Thymus (tissue), 11 donors: ENCODE data around the gene PPM1L. TPM values are rescaled to one million over a fixed set of nuclear protein-coding genes. Genes with fewer than 3 reads are reported as not detected.

Source experiments
- DNase-seq, 9 donors: peaks; one replicate each; pipeline ENCODE4 v3.0.0-alpha.2; 2013; ENCODE audit warnings: low spot score in 9 of 9, low read depth in 6 of 9, missing footprints in 1 of 9
- H3K27ac ChIP-seq, 2 donors: one replicate each; pipeline ENCODE4 v1.5.1; 2013; ENCODE audit warnings: control low read depth in 1 of 2, low read depth in 1 of 2, low read length in 1 of 2, mild to moderate bottlenecking in 1 of 2, moderate library complexity in 1 of 2
- H3K27me3 ChIP-seq, 2 donors: one replicate each; pipeline ENCODE4 v1.5.1; 2013; ENCODE audit warnings: low read length in 1 of 2; ENCODE audit not compliant: control insufficient read depth in 2 of 2, insufficient read depth in 1 of 2
- H3K36me3 ChIP-seq, 2 donors: one replicate each; pipeline ENCODE4 v1.5.1; 2013; ENCODE audit warnings: low read length in 1 of 2, mild to moderate bottlenecking in 1 of 2, moderate library complexity in 1 of 2; ENCODE audit not compliant: control insufficient read depth in 2 of 2, insufficient read depth in 2 of 2
- H3K4me1 ChIP-seq, 2 donors: one replicate each; pipeline ENCODE4 v1.5.1; 2013; ENCODE audit warnings: low read length in 2 of 2; ENCODE audit not compliant: control insufficient read depth in 2 of 2, insufficient read depth in 2 of 2
- H3K4me3 ChIP-seq, 2 donors: one replicate each; pipeline ENCODE4 v1.5.1; 2013; ENCODE audit warnings: low read length in 2 of 2, control low read depth in 1 of 2, mild to moderate bottlenecking in 1 of 2
- H3K9me3 ChIP-seq, 2 donors: one replicate each; pipeline ENCODE4 v1.5.1; 2013; ENCODE audit warnings: low read length in 1 of 2, mild to moderate bottlenecking in 1 of 2; ENCODE audit not compliant: control insufficient read depth in 2 of 2, insufficient read depth in 1 of 2
- WGBS: extraction: QIAGEN DNeasy Blood & Tissue Kit; methylation state at CpG from one replicate; pipeline ENCODE4 v1.1.7; 2013; 5-methylcytosine and 5-hydroxymethylcytosine counted together
- polyA plus RNA-seq: library from polyadenylated mRNA; stranded (reverse); fragments of 200-250 nt; gene quantifications from one replicate; pipeline ENCODE4 v1.2.3, GENCODE V29; 2013
- total RNA-seq: library from RNA; stranded (reverse); fragments of 120-200 nt; gene quantifications from one replicate; pipeline ENCODE4 v1.2.4, GENCODE V29; 2013
- donor health status: healthy.

Gene PPM1L
- total and polyA plus RNA-seq, 2 donors, result 3.3 to 4.7 TPM

DNA sequence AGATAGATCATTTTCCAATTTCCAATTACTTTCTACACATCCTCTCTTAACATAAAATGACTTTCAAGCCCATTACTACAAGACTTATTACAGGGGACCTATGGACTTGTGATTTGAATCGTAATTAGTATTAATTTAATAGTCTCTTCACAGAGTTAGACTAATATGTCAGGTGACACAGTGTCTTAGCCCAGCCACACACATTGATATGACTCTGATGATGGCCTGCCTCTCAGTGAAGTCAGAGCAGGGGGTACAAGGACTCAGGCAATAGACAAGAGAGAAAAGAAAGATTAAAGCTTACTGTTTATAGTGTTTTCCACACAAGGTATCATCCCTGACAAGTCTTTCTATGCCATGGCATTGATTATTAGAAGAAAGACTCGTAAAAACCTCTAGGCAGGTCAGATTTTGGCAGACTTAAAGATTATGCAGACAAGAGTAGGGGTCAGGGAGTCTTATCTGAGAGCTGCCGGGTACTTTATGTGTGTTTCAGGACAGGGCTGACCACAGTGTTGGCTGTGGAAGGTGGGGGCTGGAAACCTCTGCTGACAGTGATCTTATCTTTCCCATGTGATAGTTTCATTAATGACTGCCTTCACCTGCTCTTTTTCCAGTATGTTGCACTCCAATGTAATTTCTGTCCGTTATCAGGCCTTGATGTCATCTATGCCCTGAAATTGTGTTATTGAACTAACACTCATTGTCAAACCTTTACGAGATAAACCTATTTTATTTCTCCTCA lies 299.0 kb downstream of the PPM1L start:
- no peak overlapping the region for H3K27ac ChIP-seq
- H3K9me3 ChIP-seq, result no peaks in the 10 kb centered on the region
- 89% methylated on average over 5 of the region's 5 CpGs for WGBS
- DNase-seq, result no peak
- no peak overlapping the region for H3K4me3 ChIP-seq
- H3K4me1 ChIP-seq, result no peaks in the 10 kb centered on the region
- no peaks in the 10 kb centered on the region for H3K27me3 ChIP-seq
- no peaks in the 10 kb centered on the region for H3K36me3 ChIP-seq

- H3K4me1 ChIP-seq, result no peaks in the 10 kb centered on the region
- no peak overlapping the region for H3K4me3 ChIP-seq
- H3K27ac ChIP-seq, result no peak overlapping the region
- no peaks in the 10 kb centered on the region for H3K27me3 ChIP-seq
- 95% methylated on average over 5 of the region's 5 CpGs for WGBS
- peaks cover 0 to 3% of the 10 kb centered on the region in 2 donors for H3K36me3 ChIP-seq
- no peak for DNase-seq
- H3K9me3 ChIP-seq, result no peaks in the 10 kb centered on the region
Measured at GRCh38 chr3:161064413-161064812, 308.4 kb downstream of the PPM1L start.

DNA sequence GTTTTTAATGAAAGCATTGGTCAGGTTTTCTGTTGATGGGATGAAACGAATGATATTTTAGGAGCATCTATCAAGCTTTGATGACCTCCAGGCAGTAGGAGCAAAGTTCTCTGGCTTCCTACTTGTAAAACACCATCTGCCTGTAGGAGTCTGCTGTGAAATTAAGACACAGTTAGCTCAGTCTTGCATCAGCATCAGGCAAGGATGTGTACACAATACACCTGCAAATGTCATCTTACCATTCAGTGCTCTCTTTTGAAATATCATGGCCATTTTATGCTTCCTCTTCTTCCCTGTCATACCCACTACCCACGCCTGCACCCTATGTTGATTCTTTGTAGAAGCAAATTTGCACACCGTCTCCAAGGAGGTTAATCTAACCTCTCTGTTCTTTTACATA lies 310.9 kb downstream of the PPM1L start:
- no peak for DNase-seq

DNA sequence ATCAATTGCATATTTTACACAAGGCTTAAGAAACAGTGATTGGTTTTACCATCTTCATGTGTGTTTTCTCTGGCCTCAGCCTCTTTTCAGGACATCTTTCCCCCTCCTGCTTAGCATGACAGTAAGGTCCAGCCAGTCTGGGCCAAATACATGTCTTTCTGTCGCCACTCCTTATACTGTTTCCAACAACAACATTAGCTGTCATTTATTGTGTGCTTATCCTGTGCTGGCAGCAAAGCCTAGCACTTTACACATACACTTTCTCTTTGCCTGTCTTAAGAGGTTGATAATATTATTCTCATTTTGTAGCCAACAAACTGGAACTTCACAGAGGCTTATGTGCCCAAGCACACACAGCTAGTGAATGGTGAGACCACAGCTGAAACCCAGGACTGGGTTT lies 311.3 kb downstream of the PPM1L start:
- no peaks in the 10 kb centered on the region for H3K4me1 ChIP-seq
- H3K27me3 ChIP-seq, result no peaks in the 10 kb centered on the region
- DNase-seq, result no peak
- no peak overlapping the region for H3K4me3 ChIP-seq
- 88% methylated on average over 1 of the region's 1 CpG for WGBS
- H3K36me3 ChIP-seq, result peaks cover 0 to 3% of the 10 kb centered on the region in 2 donors
- no peak overlapping the region for H3K27ac ChIP-seq
- no peaks in the 10 kb centered on the region for H3K9me3 ChIP-seq

More for the DNA sequence above, 310.9 kb downstream of the PPM1L start:
- Histone ChIP-seq H3K9me3 (no peaks in the 10 kb centered on the region), H3K27ac (no peak overlapping the region), H3K36me3 (peaks cover 0 to 3% of the 10 kb centered on the region in 2 donors), H3K4me3 (no peak overlapping the region), H3K27me3 (no peaks in the 10 kb centered on the region), H3K4me1 (no peaks in the 10 kb centered on the region)
- WGBS, result 95% methylated on average over 3 of the region's 3 CpGs

- DNase-seq, result peak in 2 of 9 donors; percentile 4 to 19
- no peaks in the 10 kb centered on the region for H3K9me3 ChIP-seq
- H3K27ac ChIP-seq, result no peak overlapping the region
- H3K4me1 ChIP-seq, result no peaks in the 10 kb centered on the region
- H3K4me3 ChIP-seq, result no peak overlapping the region
- H3K36me3 ChIP-seq, result peaks cover 0 to 3% of the 10 kb centered on the region in 2 donors
- H3K27me3 ChIP-seq, result no peaks in the 10 kb centered on the region
- 51% methylated on average over 5 of the region's 5 CpGs for WGBS
Measured at GRCh38 chr3:161069511-161070251, 313.6 kb downstream of the PPM1L start.

GRCh38 chr3:161070252-161070930 lies 314.4 kb downstream of the PPM1L start:
- no peaks in the 10 kb centered on the region for H3K4me1 ChIP-seq
- H3K27me3 ChIP-seq, result no peaks in the 10 kb centered on the region
- no peak for DNase-seq
- peaks cover 0 to 3% of the 10 kb centered on the region in 2 donors for H3K36me3 ChIP-seq
- no peak overlapping the region for H3K27ac ChIP-seq
- WGBS, result 90% methylated on average over 9 of the region's 9 CpGs
- H3K4me3 ChIP-seq, result no peak overlapping the region
- H3K9me3 ChIP-seq, result no peaks in the 10 kb centered on the region

DNA sequence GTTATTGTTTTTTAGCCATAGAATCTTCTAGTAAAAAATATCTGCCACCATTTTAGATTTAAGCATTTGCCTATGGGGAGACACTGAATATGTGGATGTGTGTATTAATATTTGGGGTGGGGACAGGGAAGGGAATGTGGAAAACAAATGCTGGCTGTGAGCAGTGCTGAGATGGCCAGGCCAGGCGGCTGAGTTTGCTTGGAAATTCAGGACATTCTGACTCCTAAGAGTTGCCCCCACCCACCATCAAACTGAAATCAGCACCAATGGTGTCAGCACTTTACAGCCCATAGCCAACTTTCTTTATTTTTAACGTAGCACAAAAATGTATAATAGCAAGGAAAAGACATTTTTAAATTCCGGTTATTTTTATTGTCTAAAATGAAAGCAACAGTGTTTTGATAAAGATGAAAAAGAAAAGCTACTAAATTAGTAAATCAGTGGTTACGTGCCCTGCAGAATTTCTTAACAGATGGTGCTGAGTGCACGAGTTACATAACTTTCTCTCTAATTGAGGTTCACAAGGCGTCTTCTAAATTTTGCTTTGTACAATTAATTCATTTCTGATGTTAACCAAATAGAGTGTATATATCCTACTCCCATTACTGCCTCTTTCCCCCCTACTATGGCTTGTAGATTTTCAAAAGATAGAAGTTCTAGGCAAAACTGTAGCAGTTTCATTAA lies 315.1 kb downstream of the PPM1L start:
- WGBS, result 87% methylated on average over 6 of the region's 6 CpGs
- Histone ChIP-seq H3K4me3 (no peak overlapping the region), H3K27me3 (no peaks in the 10 kb centered on the region), H3K4me1 (no peaks in the 10 kb centered on the region), H3K9me3 (no peaks in the 10 kb centered on the region), H3K36me3 (no peaks in the 10 kb centered on the region), H3K27ac (no peak overlapping the region)
- no peak for DNase-seq

DNA sequence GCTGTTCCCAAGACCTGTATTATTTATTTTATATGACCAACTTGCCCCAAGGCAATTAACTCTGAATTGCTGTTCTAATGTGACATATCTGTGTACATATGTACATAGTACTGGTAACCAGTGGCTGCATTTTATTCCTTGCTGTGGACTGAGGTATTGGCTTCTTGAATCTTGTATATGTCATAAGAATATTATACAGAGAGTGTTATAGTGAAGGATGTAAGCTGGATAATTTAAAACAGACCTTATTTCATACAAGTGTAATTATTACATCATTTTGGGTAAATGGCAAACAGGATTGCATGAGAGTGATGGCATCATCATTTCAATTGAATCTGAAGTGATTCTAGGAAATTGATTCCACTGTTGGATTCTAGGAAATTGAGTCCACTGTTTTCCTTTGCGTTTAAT lies 316.2 kb downstream of the PPM1L start:
- Histone ChIP-seq H3K27me3 (no peaks in the 10 kb centered on the region), H3K36me3 (no peaks in the 10 kb centered on the region), H3K4me1 (no peaks in the 10 kb centered on the region), H3K27ac (no peak overlapping the region), H3K4me3 (no peak overlapping the region), H3K9me3 (no peaks in the 10 kb centered on the region)
- no peak for DNase-seq
- 73% methylated on average over 1 of the region's 1 CpG for WGBS
